Uterus (tissue), 4 donors: ENCODE results near the gene ZCCHC7. TPM values are rescaled to one million over a fixed set of nuclear protein-coding genes. Genes with fewer than 3 reads are reported as not detected.

Experiments used
- DNase-seq, 2 donors: peaks; one replicate each; pipeline ENCODE4 v3.0.0-alpha.2; 2019 to 2020
- H3K27ac ChIP-seq, 2 donors: fragments of 200-600 bp; sonication (generic); 1 replicate in 1 of 2; 2 replicates in 1 of 2; pipeline ENCODE4 v1.5.1; 2016 to 2018
- H3K27me3 ChIP-seq, 2 donors: fragments of 200-600 bp; sonication (generic); one replicate each; pipeline ENCODE4 v1.5.1; 2018 to 2019; ENCODE audit warnings: control low read depth in 1 of 2
- H3K36me3 ChIP-seq, 2 donors: fragments of 200-600 bp; sonication (generic); one replicate each; pipeline ENCODE4 v1.5.1; 2019; ENCODE audit warnings: control low read depth in 1 of 2
- H3K4me1 ChIP-seq, 2 donors: fragments of 200-600 bp; sonication (generic); one replicate each; pipeline ENCODE4 v1.5.1; 2018 to 2019; ENCODE audit warnings: control low read depth in 1 of 2
- H3K4me3 ChIP-seq, 2 donors: fragments of 200-600 bp; sonication (generic); 1 replicate in 1 of 2; 2 replicates in 1 of 2; pipeline ENCODE4 v1.5.1; 2018 to 2019; ENCODE audit warnings: mild to moderate bottlenecking in 1 of 2
- H3K9me3 ChIP-seq, 2 donors: fragments of 200-600 bp; sonication (generic); one replicate each; pipeline ENCODE4 v1.5.1; 2019; ENCODE audit warnings: control low read depth in 1 of 2
- CTCF ChIP-seq, 4 experiments: fragments of 200-600 bp in 2 of 4; fragments of 450-650 bp in 2 of 4; sonication (generic) in 2 of 4; IDR thresholded peaks; one replicate each; pipeline ENCODE4 v1.5.1; 2016 to 2019; ENCODE audit warnings: antibody characterized with exemption in 4 of 4, mild to moderate bottlenecking in 2 of 4, moderate library complexity in 1 of 4
- POLR2A ChIP-seq, 2 donors: fragments of 450-650 bp; IDR thresholded peaks; one replicate each; pipeline ENCODE4 v1.6.1; 2016; ENCODE audit warnings: antibody characterized with exemption in 2 of 2, mild to moderate bottlenecking in 1 of 2, moderate library complexity in 1 of 2
- intact Hi-C: fragments of 100-400 bp; cut with DNase I; formaldehyde crosslinking; loops from one replicate; pipeline ENCODE4 v1.15.1; 2023; ENCODE audit warnings: low total_unique reads
- total RNA-seq, 4 donors: library from RNA; depleted of rRNA in 3 of 4; stranded (reverse); fragments of >200 nt in 3 of 4; gene quantifications; one replicate each; pipeline versions ENCODE4 v1.1.0 to v1.2.4, GENCODE V29; 2014 to 2023
- donor health status: DM: yes; HTN: yes; CAD: no.

Gene ZCCHC7
- total RNA-seq, 4 donors from 2014 or later, result 15.6 to 37.4 (median 30.2) TPM

GRCh38 chr9:37273595-37273994, 153.2 kb downstream of the ZCCHC7 start:
- no peak overlapping the region for H3K27ac ChIP-seq
- TF ChIP-seq CTCF (IDR thresholded peaks at IDR 0.05) (no peak), POLR2A (IDR thresholded peaks at IDR 0.05) (no peak)
- peaks cover 0 to 5% of the 10 kb centered on the region in 2 donors for H3K9me3 ChIP-seq
- no peaks in the 10 kb centered on the region for H3K27me3 ChIP-seq
- intact Hi-C loops, result no loop called here
- no peak for DNase-seq
- H3K4me1 ChIP-seq, result no peaks in the 10 kb centered on the region
- no peak overlapping the region for H3K4me3 ChIP-seq
- no peaks in the 10 kb centered on the region for H3K36me3 ChIP-seq

GRCh38 chr9:37281541-37281940, 161.2 kb downstream of the ZCCHC7 start:
- intact Hi-C loops, result no loop called here
- no peaks in the 10 kb centered on the region for H3K27me3 ChIP-seq
- no peak for TF ChIP-seq POLR2A (IDR thresholded peaks at IDR 0.05)
- TF ChIP-seq CTCF (IDR thresholded peaks at IDR 0.05), result no peak
- H3K4me1 ChIP-seq, result no peaks in the 10 kb centered on the region
- no peak overlapping the region for H3K27ac ChIP-seq
- H3K4me3 ChIP-seq, result no peak overlapping the region
- no peak for DNase-seq
- H3K9me3 ChIP-seq, result peaks cover 0 to 5% of the 10 kb centered on the region in 2 donors
- no peaks in the 10 kb centered on the region for H3K36me3 ChIP-seq

GRCh38 chr9:37283730-37284325, 163.5 kb downstream of the ZCCHC7 start:
- no peak for DNase-seq
- Histone ChIP-seq H3K36me3 (no peaks in the 10 kb centered on the region), H3K4me3 (no peak overlapping the region), H3K27ac (no peak overlapping the region), H3K9me3 (no peaks in the 10 kb centered on the region), H3K27me3 (no peaks in the 10 kb centered on the region), H3K4me1 (no peaks in the 10 kb centered on the region)
- no peak for TF ChIP-seq POLR2A (IDR thresholded peaks at IDR 0.05)
- TF ChIP-seq CTCF (IDR thresholded peaks at IDR 0.05), result no peak
- intact Hi-C loops, result no loop called here

- Histone ChIP-seq H3K27me3 (no peaks in the 10 kb centered on the region), H3K9me3 (no peaks in the 10 kb centered on the region), H3K4me3 (no peak overlapping the region), H3K27ac (no peak overlapping the region), H3K36me3 (no peaks in the 10 kb centered on the region), H3K4me1 (no peaks in the 10 kb centered on the region)
- no peak for DNase-seq
- intact Hi-C loops, result no loop called here
- TF ChIP-seq POLR2A (IDR thresholded peaks at IDR 0.05), result no peak
- no peak for TF ChIP-seq CTCF (IDR thresholded peaks at IDR 0.05)
Observed at GRCh38 chr9:37284636-37285035, 164.3 kb downstream of the ZCCHC7 start.

GRCh38 chr9:37286530-37287175, 166.3 kb downstream of the ZCCHC7 start:
- no peaks in the 10 kb centered on the region for H3K36me3 ChIP-seq
- no peaks in the 10 kb centered on the region for H3K27me3 ChIP-seq
- no peak for DNase-seq
- H3K4me1 ChIP-seq, result no peaks in the 10 kb centered on the region
- H3K4me3 ChIP-seq, result no peak overlapping the region
- intact Hi-C loops, result no loop called here
- H3K9me3 ChIP-seq, result no peaks in the 10 kb centered on the region
- no peak for TF ChIP-seq POLR2A (IDR thresholded peaks at IDR 0.05)
- no peak for TF ChIP-seq CTCF (IDR thresholded peaks at IDR 0.05)
- no peak overlapping the region for H3K27ac ChIP-seq
